HepG2 (cell line): ENCODE measurements around the gene FAM234A. TPM values are rescaled to one million over a fixed set of nuclear protein-coding genes. Genes with fewer than 3 reads are reported as not detected.
A peak's percentile ranks its signal among the peaks of the same experiment; 100 is the strongest.

Experiments used
- CBX1 ChIP-seq: IDR thresholded peaks from one replicate; pipeline ENCODE4 v1.6.1; 2016; ENCODE audit warnings: antibody characterized with exemption, low read depth
- CENPT ChIP-seq: sonication (generic); formaldehyde crosslinking; IDR thresholded peaks from 2 replicates; pipeline ENCODE4 v1.8.0; 2022; ENCODE audit warnings: low read depth, mild to moderate bottlenecking, moderate library complexity, missing genetic modification reagents
- HNF4G ChIP-seq, 2 experiments: sonication (generic) in 1 of 2; formaldehyde crosslinking in 1 of 2; IDR thresholded peaks; 2 replicates each; pipeline versions ENCODE4 v1.4.0 to v1.6.1; 2011 to 2020; ENCODE audit warnings: borderline replicate concordance in 2 of 2, low read depth in 2 of 2, mild to moderate bottlenecking in 2 of 2, low read length in 1 of 2, missing genetic modification reagents in 1 of 2, moderate library complexity in 1 of 2
- KLF12 ChIP-seq: sonication (generic); formaldehyde crosslinking; IDR thresholded peaks from 2 replicates; pipeline ENCODE4 v1.4.0; 2020; ENCODE audit warnings: missing genetic modification reagents, borderline replicate concordance
- NR2F1 ChIP-seq, 2 experiments: fragments of 450-650 bp in 1 of 2; formaldehyde crosslinking in 1 of 2; IDR thresholded peaks; 2 replicates each; pipeline versions ENCODE4 v1.5.0 to v1.6.1; 2016 to 2020; ENCODE audit warnings: mild to moderate bottlenecking in 1 of 2, missing compliant biosample characterization in 1 of 2, missing genetic modification reagents in 1 of 2, moderate library complexity in 1 of 2
- RXRA ChIP-seq: sonication (generic); formaldehyde crosslinking; IDR thresholded peaks from 2 replicates; pipeline ENCODE4 v1.5.1; 2020; ENCODE audit warnings: missing genetic modification reagents
- SMC3 ChIP-seq: IDR thresholded peaks from 2 replicates; pipeline ENCODE4 v1.6.1; 2011; ENCODE audit warnings: low read length, improper control_type of control experiment
- SP140L ChIP-seq: sonication (generic); formaldehyde crosslinking; IDR thresholded peaks from 2 replicates; pipeline ENCODE4 v1.4.0; 2020; ENCODE audit warnings: missing genetic modification reagents, borderline replicate concordance
- XBP1 ChIP-seq: sonication (generic); formaldehyde crosslinking; IDR thresholded peaks from 2 replicates; pipeline ENCODE4 v1.5.0; 2020; ENCODE audit warnings: missing genetic modification reagents
- ZC3H13 ChIP-seq: sonication (generic); formaldehyde crosslinking; IDR thresholded peaks from 2 replicates; pipeline ENCODE4 v1.8.1; 2023; ENCODE audit warnings: mild to moderate bottlenecking, missing genetic modification reagents, moderate library complexity
- ZNF234 ChIP-seq: sonication (generic); formaldehyde crosslinking; conservative IDR thresholded peaks from 2 replicates; pipeline ENCODE4 v1.5.1; 2020; ENCODE audit warnings: mild to moderate bottlenecking, missing genetic modification reagents
- ZNF768 ChIP-seq: sonication (generic); formaldehyde crosslinking; IDR thresholded peaks from 2 replicates; pipeline ENCODE4 v1.4.0; 2020; ENCODE audit warnings: missing genetic modification reagents
- ZNF83 ChIP-seq: sonication (generic); formaldehyde crosslinking; IDR thresholded peaks from 2 replicates; pipeline ENCODE4 v1.4.0; 2020; ENCODE audit warnings: missing genetic modification reagents, mild to moderate bottlenecking, borderline replicate concordance
- ZNF878 ChIP-seq: sonication (generic); formaldehyde crosslinking; IDR thresholded peaks from 2 replicates; pipeline ENCODE4 v1.8.1; 2023; ENCODE audit warnings: mild to moderate bottlenecking, missing genetic modification reagents, moderate library complexity
- ZNF891 ChIP-seq: sonication (generic); formaldehyde crosslinking; IDR thresholded peaks from 2 replicates; pipeline ENCODE4 v1.5.0; 2020; ENCODE audit warnings: mild to moderate bottlenecking, missing genetic modification reagents
- polyA plus RNA-seq, 8 experiments: library from polyadenylated mRNA; depleted of rRNA in 3 of 8; stranded (reverse) in 7 of 8; unstranded in 1 of 8; fragments of >200 nt; fragmentation: Illumina TruSeq in 4 of 8; extraction: Trizol in 4 of 8; gene quantifications; 2 replicates each; pipeline versions ENCODE4 v1.2.1 to v1.2.3, GENCODE V29; 2011 to 2016; ENCODE audit warnings: low read depth in 4 of 8, missing spikeins in 1 of 8, mixed read lengths in 1 of 8; ENCODE audit not compliant: insufficient read depth in 1 of 8
- total RNA-seq, 5 experiments: library from RNA; depleted of rRNA; stranded (reverse); fragments of >200 nt; fragmentation: Illumina TruSeq; extraction: Trizol; gene quantifications; 2 replicates each; pipeline ENCODE4 v1.2.3, GENCODE V29; 2016; ENCODE audit warnings: low read depth in 1 of 5
- TF ChIP-seq, protein P1 (sequence below): sonication (generic); formaldehyde crosslinking; IDR thresholded peaks from 2 replicates; pipeline ENCODE4 v1.5.0; 2020; ENCODE audit warnings: missing genetic modification reagents
- TF ChIP-seq, protein P2 (sequence below): sonication (generic); formaldehyde crosslinking; IDR thresholded peaks from 2 replicates; pipeline ENCODE4 v1.8.0; 2022; ENCODE audit warnings: missing genetic modification reagents, low read depth, mild to moderate bottlenecking, borderline replicate concordance
- TF ChIP-seq, protein P3 (sequence below), 2 experiments: sonication (generic) in 1 of 2; formaldehyde crosslinking in 1 of 2; IDR thresholded peaks; 2 replicates each; pipeline versions ENCODE4 v1.6.1 to v1.9.0; 2014 to 2022; ENCODE audit warnings: antibody characterized with exemption in 1 of 2, borderline replicate concordance in 1 of 2, inconsistent platforms in 1 of 2, low read depth in 1 of 2, missing genetic modification reagents in 1 of 2

FAM234A gene
- total and polyA plus RNA-seq, 2 of the 13 experiments (the other 11 are each of a cell fraction or from before 2014, with no cell fraction given) = 29.2 to 34.4 TPM

DNA sequence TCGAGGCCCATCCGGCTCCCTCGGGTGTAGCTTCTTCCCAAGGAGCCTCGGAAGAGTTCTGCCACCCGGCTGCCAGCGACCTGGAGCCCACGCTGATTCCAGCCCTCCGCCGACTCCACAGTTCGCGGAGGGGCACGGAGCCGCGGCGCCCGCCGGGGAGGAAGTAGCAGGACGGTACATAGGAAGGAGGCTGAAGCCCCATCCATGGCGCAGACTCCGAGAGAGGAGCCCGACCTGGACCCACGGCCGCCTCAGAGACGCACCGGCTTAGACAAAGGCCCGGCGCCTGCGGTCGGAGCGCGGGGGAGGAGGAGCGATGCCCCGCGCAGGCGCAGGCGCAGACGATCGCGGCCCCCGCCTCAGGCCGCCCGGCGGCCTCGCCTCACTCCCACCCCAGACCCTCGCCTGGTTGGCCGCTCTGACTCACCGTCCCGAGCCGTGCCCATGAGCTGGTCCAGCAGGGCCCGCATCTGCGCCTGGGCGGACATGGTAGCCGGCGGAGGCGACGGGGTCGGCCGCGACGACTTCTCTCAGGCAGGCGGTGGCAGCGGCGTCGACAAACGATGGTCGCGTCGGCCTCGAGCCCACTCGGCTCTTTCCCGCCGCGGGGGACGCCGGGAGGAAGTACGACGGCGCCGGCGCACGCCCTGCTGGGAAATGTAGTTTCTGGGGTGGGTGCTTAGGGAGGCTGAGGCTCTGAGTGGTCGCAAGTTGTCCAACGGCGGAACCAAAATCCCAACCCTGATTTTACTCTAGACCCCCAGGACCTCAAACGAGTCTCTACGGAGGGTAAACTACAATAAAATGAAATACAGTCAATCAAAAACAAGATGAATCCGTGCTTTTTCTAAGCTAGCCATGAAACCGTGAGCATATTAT, 5.5 kb upstream of the FAM234A start, which contains the start of gene LUC7L (continued):
- TF ChIP-seq ZNF768 (peak; percentile 81), ZNF234 (CRISPR knock-in tag) (peak; percentile 88; the same call in 1 of the 2 replicates), ZNF878 (CRISPR knock-in tag) (no peak), RXRA (CRISPR knock-in tag) (peak; percentile 77), ZNF83 (CRISPR knock-in tag) (peak; percentile 94; the same call in 1 of the 2 replicates), CBX1 (peak; percentile 69), CENPT (CRISPR knock-in tag) (peak; percentile 97), ZNF891 (CRISPR knock-in tag) (peak; percentile 99), ZC3H13 (peak; percentile 97), HNF4G (IDR thresholded peaks at IDR 0.05; ENCODE audit: borderline replicate concordance, low read depth, low read length) (no peak), HNF4G (CRISPR knock-in tag; IDR thresholded peaks at IDR 0.05; ENCODE audit: borderline replicate concordance, low read depth) (peak; percentile 77; the same call in 1 of the 2 replicates), XBP1 (CRISPR knock-in tag) (no peak; the same call in 1 of the 2 replicates), KLF12 (CRISPR knock-in tag) (peak; percentile 95), SMC3 (no peak), SP140L (CRISPR knock-in tag) (no peak), NR2F1 (CRISPR knock-in tag; IDR thresholded peaks at IDR 0.05) (no peak)
- TF ChIP-seq, protein P1, sequence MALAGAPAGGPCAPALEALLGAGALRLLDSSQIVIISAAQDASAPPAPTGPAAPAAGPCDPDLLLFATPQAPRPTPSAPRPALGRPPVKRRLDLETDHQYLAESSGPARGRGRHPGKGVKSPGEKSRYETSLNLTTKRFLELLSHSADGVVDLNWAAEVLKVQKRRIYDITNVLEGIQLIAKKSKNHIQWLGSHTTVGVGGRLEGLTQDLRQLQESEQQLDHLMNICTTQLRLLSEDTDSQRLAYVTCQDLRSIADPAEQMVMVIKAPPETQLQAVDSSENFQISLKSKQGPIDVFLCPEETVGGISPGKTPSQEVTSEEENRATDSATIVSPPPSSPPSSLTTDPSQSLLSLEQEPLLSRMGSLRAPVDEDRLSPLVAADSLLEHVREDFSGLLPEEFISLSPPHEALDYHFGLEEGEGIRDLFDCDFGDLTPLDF (CRISPR knock-in tag) = peak; percentile 89
- TF ChIP-seq, protein P2, sequence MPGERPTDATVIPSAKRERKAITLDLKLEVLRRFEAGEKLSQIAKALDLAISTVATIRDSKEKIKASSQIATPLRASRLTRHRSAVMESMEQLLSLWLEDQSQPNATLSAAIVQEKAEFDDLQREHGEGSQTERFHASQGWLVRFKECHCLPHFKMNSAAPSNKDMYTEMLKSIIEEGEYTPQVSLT = no peak
- TF ChIP-seq, protein P3, sequence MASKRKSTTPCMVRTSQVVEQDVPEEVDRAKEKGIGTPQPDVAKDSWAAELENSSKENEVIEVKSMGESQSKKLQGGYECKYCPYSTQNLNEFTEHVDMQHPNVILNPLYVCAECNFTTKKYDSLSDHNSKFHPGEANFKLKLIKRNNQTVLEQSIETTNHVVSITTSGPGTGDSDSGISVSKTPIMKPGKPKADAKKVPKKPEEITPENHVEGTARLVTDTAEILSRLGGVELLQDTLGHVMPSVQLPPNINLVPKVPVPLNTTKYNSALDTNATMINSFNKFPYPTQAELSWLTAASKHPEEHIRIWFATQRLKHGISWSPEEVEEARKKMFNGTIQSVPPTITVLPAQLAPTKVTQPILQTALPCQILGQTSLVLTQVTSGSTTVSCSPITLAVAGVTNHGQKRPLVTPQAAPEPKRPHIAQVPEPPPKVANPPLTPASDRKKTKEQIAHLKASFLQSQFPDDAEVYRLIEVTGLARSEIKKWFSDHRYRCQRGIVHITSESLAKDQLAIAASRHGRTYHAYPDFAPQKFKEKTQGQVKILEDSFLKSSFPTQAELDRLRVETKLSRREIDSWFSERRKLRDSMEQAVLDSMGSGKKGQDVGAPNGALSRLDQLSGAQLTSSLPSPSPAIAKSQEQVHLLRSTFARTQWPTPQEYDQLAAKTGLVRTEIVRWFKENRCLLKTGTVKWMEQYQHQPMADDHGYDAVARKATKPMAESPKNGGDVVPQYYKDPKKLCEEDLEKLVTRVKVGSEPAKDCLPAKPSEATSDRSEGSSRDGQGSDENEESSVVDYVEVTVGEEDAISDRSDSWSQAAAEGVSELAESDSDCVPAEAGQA (IDR thresholded peaks at IDR 0.05; ENCODE audit: low read depth) = peak; percentile 79
- TF ChIP-seq, protein P3 (CRISPR knock-in tag; IDR thresholded peaks at IDR 0.05; ENCODE audit: borderline replicate concordance) = peak; percentile 53
